Endothelial cell of umbilical vein (primary cell): ENCODE results near the gene CZIB. TPM values are rescaled to one million over a fixed set of nuclear protein-coding genes. Genes with fewer than 3 reads are reported as not detected.

Experiments used
- BruUV-seq: library from RNA; stranded (reverse); fragments of 400-500 nt; replicated peaks from 2 replicates; lab custom pipeline; 2021; lab: Mats Ljungman, UMichigan
- CTCF ChIA-PET: fragments of 300-600, 350-600 bp; sonication (Branson Sonifier 250); formaldehyde crosslinking; loops from one replicate; lab custom pipeline; 2021; ENCODE audit warnings: antibody characterized with exemption, inconsistent platforms; lab: Charles Lee
- POLR2A ChIA-PET: fragments of 300-600, 350-600 bp; sonication (Branson Sonifier 250); formaldehyde crosslinking; loops from one replicate; lab custom pipeline; 2021; ENCODE audit warnings: antibody characterized with exemption, inconsistent platforms; lab: Charles Lee
- DNase-seq: peaks from one replicate; pipeline ENCODE4 v3.0.0-alpha.2; 2011; ENCODE audit warnings: low read depth, low spot score
- FAIRE-seq: peaks from 2 replicates; lab custom pipeline; 2011; peaks lifted over from hg19 to GRCh38; lab: Jason Lieb, UNC
- H2AFZ ChIP-seq: 2 replicates; pipeline ENCODE4 v1.6.0; 2012; ENCODE audit warnings: low read depth, low read length, control low read depth, inconsistent platforms
- H3K27ac ChIP-seq: 2 replicates; pipeline ENCODE4 v1.5.1; 2011; ENCODE audit warnings: low read depth, mild to moderate bottlenecking, control low read depth, low read length, moderate library complexity; ENCODE audit not compliant: insufficient read depth
- H3K27me3 ChIP-seq, 2 experiments: 2 replicates each; pipeline versions ENCODE4 v1.6.0 to v1.6.1; 2011; ENCODE audit warnings: low read length in 2 of 2, mixed read lengths in 1 of 2; ENCODE audit not compliant: control insufficient read depth in 2 of 2, insufficient read depth in 2 of 2
- H3K36me3 ChIP-seq, 2 experiments: 2 replicates in 1 of 2; 3 replicates in 1 of 2; pipeline ENCODE4 v1.5.1; 2011; ENCODE audit warnings: low read length in 2 of 2, mild to moderate bottlenecking in 1 of 2, moderate library complexity in 1 of 2; ENCODE audit not compliant: control insufficient read depth in 2 of 2, insufficient read depth in 2 of 2; ENCODE audit errors: extremely low read depth in 1 of 2
- H3K4me1 ChIP-seq: 3 replicates; pipeline ENCODE4 v1.5.1; 2011; ENCODE audit warnings: mild to moderate bottlenecking, low read length; ENCODE audit not compliant: control insufficient read depth, insufficient read depth; ENCODE audit errors: extremely low read depth
- H3K4me2 ChIP-seq: 2 replicates; pipeline ENCODE4 v1.6.1; 2011; ENCODE audit warnings: low read length, control low read depth, mixed read lengths; ENCODE audit not compliant: insufficient read depth
- H3K4me3 ChIP-seq, 3 experiments: fragments of 200-600 bp in 1 of 3; sonication (generic), shearing (Covaris generic) in 1 of 3; replicated peaks in 1 of 3; 2 replicates each; pipeline ENCODE4 v1.5.1; 2011 to 2016; ENCODE audit warnings: control low read depth in 3 of 3, low read length in 3 of 3, mild to moderate bottlenecking in 2 of 3, inconsistent platforms in 1 of 3, low read depth in 1 of 3, moderate library complexity in 1 of 3; ENCODE audit not compliant: insufficient read depth in 1 of 3
- H3K79me2 ChIP-seq: 2 replicates; pipeline ENCODE4 v1.6.0; 2012; ENCODE audit warnings: low read length, inconsistent platforms; ENCODE audit not compliant: control insufficient read depth, insufficient read depth
- H3K9ac ChIP-seq: replicated peaks from 2 replicates; pipeline ENCODE3; 2011; ENCODE audit warnings: low read length, control low read depth; ENCODE audit not compliant: insufficient read depth; ENCODE audit errors: extremely low read depth
- H3K9me1 ChIP-seq: replicated peaks from 3 replicates; pipeline ENCODE4 v1.6.0; 2011; ENCODE audit warnings: mild to moderate bottlenecking, low read length; ENCODE audit not compliant: control insufficient read depth, insufficient read depth; ENCODE audit errors: extremely low read depth
- H3K9me3 ChIP-seq: replicated peaks from 2 replicates; pipeline ENCODE4 v1.5.1; 2012; ENCODE audit warnings: low read length, inconsistent platforms; ENCODE audit not compliant: control insufficient read depth, insufficient read depth
- H4K20me1 ChIP-seq: replicated peaks from 2 replicates; pipeline ENCODE3; 2011; ENCODE audit warnings: mild to moderate bottlenecking, low read length; ENCODE audit not compliant: control insufficient read depth, insufficient read depth; ENCODE audit errors: extremely low read depth
- CTCF ChIP-seq, 2 donors: IDR thresholded peaks; 1 replicate in 1 of 2; 2 replicates in 1 of 2; pipeline ENCODE4 v1.5.1; 2011; ENCODE audit warnings: low read length in 2 of 2, mild to moderate bottlenecking in 2 of 2, moderate library complexity in 2 of 2, control low read depth in 1 of 2, inconsistent platforms in 1 of 2, low read depth in 1 of 2; ENCODE audit not compliant: insufficient read depth in 1 of 2; ENCODE audit errors: extremely low read depth in 1 of 2
- EZH2 ChIP-seq: IDR thresholded peaks from 2 replicates; pipeline ENCODE4 v1.6.1; 2012; ENCODE audit warnings: borderline replicate concordance, low read depth, mild to moderate bottlenecking, moderate library complexity, low read length, inconsistent platforms; ENCODE audit not compliant: severe bottlenecking
- FOS ChIP-seq: IDR thresholded peaks from 2 replicates; pipeline ENCODE4 v1.6.1; 2011; ENCODE audit warnings: mild to moderate bottlenecking, low read length, moderate library complexity, borderline replicate concordance; ENCODE audit not compliant: insufficient read depth
- GATA2 ChIP-seq: IDR thresholded peaks from 2 replicates; pipeline ENCODE4 v1.7.0; 2011; ENCODE audit warnings: low read depth, mild to moderate bottlenecking, moderate library complexity, mixed read lengths, low read length; ENCODE audit not compliant: insufficient read length, insufficient read depth
- JUN ChIP-seq: IDR thresholded peaks from 2 replicates; pipeline ENCODE4 v1.6.1; 2011; ENCODE audit warnings: borderline replicate concordance, low read depth; ENCODE audit not compliant: insufficient read length, insufficient read depth
- MAX ChIP-seq: IDR thresholded peaks from 2 replicates; pipeline ENCODE4 v1.6.1; 2011; ENCODE audit not compliant: insufficient read depth, insufficient read length
- MYC ChIP-seq: IDR thresholded peaks from one replicate; pipeline ENCODE4 v1.6.1; 2011; ENCODE audit warnings: mild to moderate bottlenecking, low read depth, low read length
- POLR2A ChIP-seq: IDR thresholded peaks from 2 replicates; pipeline ENCODE4 v1.6.1; 2012; ENCODE audit warnings: low read depth, mild to moderate bottlenecking, control low read depth, low read length
- POLR2AphosphoS5 ChIP-seq: IDR thresholded peaks from 2 replicates; pipeline ENCODE4 v1.6.1; 2012; ENCODE audit warnings: low read depth, mild to moderate bottlenecking, control low read depth, low read length, moderate library complexity; ENCODE audit not compliant: insufficient read depth
- dilution Hi-C: fragments of 300-500 bp; cut with MboI; formaldehyde crosslinking; loops from one replicate; pipeline ENCODE4 v1.15.0; 2019; ENCODE audit warnings: low sequenced_read_pairs; ENCODE audit not compliant: extremely low pct_ligation_motif_present
- intact Hi-C: fragments of 100-400 bp; cut with micrococcal nuclease; formaldehyde crosslinking; loops from one replicate; pipeline ENCODE4 v1.10.0; 2022
- polyA plus RNA-seq, 4 experiments: library from polyadenylated mRNA; depleted of rRNA in 3 of 4; stranded (reverse) in 3 of 4; unstranded in 1 of 4; fragments of >200 nt; gene quantifications; 2 replicates each; pipeline versions ENCODE4 v1.2.1 to v1.2.3, GENCODE V29; 2011 to 2012; ENCODE audit warnings: missing spikeins in 1 of 4
- total RNA-seq: library from RNA; stranded (reverse); gene quantifications from 2 replicates; pipeline ENCODE4 v1.2.3, GENCODE V29; 2021

Gene CZIB
- total and polyA plus RNA-seq, 2 donors (not counting 3 experiments of a cell fraction or from before 2014, with no cell fraction given) = 60.1 to 65.9 TPM

- BruUV-seq = no TSS peak
- ChIA-PET POLR2A (no interaction called here), CTCF (interaction anchor here (0.9 to 7.4 kb wide), 4 partner anchors 10 to 495 kb away, joined by 3 to 46 read pairs (median 8); no protein-coding TSS in a partner anchor)
- peak overlapping the region; percentile 60 for H3K4me2 ChIP-seq
- no peaks in the 10 kb centered on the region for H3K36me3 ChIP-seq
- peak overlapping the region; percentile 96 for H3K9ac ChIP-seq
- H4K20me1 ChIP-seq = no peaks in the 10 kb centered on the region
- H3K4me3 ChIP-seq = peak overlapping the region; percentile 63 to 92 (median 77)
- H3K9me3 ChIP-seq = no peaks in the 10 kb centered on the region
- H3K79me2 ChIP-seq = peaks cover 7% of the 10 kb centered on the region
- no peaks in the 10 kb centered on the region for H3K9me1 ChIP-seq
- no peak for TF ChIP-seq POLR2AphosphoS5
- TF ChIP-seq MAX = no peak
- no peak for TF ChIP-seq EZH2
- TF ChIP-seq GATA2 = no peak
- TF ChIP-seq POLR2A = no peak
- TF ChIP-seq MYC = no peak
- no peak for TF ChIP-seq CTCF (IDR thresholded peaks at IDR 0.05; ENCODE audit: extremely low read depth in 1 of 2, insufficient read depth in 1 of 2, low read depth in 1 of 2, low read length in 2 of 2)
- TF ChIP-seq FOS = no peak
- TF ChIP-seq JUN = no peak
- H3K27ac ChIP-seq = no peak overlapping the region
- dilution Hi-C loops = no loop called here
- FAIRE-seq = no peak
- no peaks in the 10 kb centered on the region for H3K27me3 ChIP-seq
- no peak for DNase-seq
- intact Hi-C loops = loop anchor here (1.0 to 10.0 kb wide), 3 partner anchors 24 to 791 kb away; partner anchors contain the start of genes CZIB, ORC1 and PRPF38A
- peak overlapping the region; percentile 81 for H2AFZ ChIP-seq
- H3K4me1 ChIP-seq = peaks cover 13% of the 10 kb centered on the region
Measured at GRCh38 chr1:53196017-53196484, 24.4 kb downstream of the CZIB start.
